GM19025 (cell line): Measurements from ENCODE around the gene LAMC3.
"Not testable (repeated sequence)": the region's sequence is repeated elsewhere in the genome, so short reads cannot be mapped to it uniquely, and the experiment has no call there.

Source experiments
- ATAC-seq: cut with Tn5 transposase; IDR thresholded peaks from one replicate; pipeline ENCODE4 v1.9.1; 2021; ENCODE audit warnings: mild to moderate bottlenecking, low read depth, moderate library complexity; ENCODE audit not compliant: unreplicated experiment

LAMC3 gene

DNA sequence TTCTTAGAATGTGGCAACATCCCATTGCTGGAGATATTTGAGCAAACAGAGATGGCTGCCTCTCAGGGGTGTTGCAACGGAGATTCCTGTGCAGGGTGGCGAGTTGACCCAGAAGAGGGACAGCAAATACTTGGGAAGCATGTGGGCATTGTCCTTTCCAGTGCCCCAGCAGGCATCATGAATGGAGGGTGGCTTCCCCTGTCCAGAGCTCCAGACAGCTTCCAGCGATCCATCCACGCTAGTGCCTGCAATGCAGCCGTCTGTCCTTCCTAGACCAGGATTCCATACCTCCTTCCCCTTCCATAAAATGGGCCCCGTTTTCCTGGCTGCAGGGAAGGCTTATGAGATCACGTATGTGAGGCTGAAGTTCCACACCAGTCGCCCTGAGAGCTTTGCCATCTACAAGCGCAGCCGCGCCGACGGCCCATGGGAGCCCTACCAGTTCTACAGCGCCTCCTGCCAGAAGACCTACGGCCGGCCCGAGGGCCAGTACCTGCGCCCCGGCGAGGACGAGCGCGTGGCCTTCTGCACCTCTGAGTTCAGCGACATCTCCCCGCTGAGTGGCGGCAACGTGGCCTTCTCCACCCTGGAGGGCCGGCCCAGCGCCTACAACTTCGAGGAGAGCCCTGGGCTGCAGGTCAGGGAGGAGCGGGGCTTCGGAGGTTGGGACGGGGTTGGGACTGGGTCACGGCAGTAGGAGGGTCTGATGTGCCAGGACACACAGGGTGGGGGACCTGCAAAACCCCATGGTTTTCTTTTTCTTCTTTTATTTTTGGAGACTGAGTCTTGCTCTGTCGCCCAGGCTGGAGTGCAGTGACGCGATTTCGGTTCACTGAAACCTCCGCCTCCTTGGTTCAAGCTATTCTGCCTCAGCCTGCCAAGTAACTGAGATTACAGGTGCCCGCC, 17.2 kb downstream of the LAMC3 start:
- ATAC-seq = no peak

DNA sequence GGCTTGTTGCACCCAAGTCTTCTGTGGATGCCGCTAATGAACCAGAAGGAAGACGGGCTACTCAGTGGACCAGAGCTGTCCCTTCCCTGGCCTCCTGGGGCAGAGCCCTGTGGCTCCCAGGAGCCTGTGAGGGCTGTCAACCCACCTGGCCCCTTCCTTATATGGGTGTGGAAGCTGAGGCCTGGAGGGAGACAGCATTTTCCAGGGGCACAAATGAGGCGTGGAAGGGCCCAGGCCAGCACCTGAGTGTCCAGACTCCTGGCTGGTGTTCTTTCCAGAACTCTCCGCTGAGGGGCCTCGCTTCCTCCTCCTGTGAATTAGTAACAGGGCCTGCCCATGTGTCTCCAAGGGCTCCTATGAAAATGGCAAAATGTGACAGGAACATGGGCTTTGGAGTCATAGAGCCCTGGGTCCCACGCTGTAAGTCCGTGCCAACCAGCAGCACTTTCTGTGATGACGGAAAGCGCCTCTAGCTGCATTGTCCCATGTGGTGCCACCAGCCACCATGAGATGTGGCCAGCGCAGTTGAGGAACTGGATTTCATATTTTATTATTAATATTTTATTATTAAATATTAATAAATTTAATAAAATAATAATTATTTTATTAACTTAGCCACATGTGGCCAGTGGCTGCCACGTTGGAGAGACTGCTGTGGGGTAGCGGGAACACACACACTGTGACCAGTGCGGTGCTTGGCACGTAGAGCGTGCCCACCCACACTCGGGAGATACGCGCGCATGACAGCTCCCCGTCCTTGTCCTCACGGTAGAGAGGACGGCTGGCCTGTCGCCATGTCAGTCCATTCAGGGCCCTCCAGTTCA, 18.3 kb downstream of the LAMC3 start:
- ATAC-seq = no peak

DNA sequence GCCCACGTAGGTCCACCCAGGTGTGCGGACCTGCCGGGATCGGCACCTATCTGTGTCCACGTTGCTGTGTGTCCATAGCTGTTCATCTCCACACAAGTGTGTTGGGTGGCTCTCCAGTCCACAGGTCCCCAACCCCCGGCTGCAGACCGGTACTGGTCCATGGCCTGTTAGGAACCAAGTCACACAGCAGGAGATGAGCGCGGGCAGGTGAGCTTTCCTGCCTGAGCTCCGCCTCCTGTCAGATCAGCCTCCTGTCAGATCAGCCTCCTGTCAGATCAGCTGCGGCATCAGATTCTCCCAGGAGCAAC, 18.9 kb downstream of the LAMC3 start:
- ATAC-seq = no peak

DNA sequence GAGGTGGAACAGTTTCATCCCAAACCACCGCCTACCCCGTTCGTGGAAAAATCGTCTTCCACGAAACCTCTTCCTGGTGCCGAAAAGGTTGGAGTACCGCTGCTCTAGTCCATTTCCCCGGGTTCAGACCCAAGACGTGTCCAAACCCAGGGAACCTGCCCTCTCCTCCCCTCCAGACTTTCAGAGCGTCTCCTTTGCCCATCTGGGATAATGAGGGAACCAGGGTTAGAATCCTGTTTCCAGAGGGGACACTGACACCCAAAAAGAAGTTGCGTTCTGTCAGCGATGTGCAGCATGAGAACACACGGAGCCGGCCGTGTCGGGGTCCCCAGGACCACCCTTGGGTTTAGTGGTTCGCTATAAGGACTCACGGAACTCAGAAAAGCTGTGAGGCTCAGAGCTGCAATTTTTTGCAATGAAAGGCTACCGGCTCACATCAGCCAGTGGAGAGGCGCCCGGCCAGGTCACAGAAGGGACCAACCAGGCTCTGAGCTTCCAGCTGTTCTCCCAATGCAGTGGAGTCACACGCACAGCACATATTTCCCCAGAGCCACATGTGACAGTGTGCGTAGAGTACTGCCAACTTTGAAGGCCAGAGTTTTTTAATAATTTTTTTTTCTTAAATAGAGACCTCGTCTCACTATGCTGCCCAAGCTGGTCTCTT, 19.4 kb downstream of the LAMC3 start:
- ATAC-seq = no peak

DNA sequence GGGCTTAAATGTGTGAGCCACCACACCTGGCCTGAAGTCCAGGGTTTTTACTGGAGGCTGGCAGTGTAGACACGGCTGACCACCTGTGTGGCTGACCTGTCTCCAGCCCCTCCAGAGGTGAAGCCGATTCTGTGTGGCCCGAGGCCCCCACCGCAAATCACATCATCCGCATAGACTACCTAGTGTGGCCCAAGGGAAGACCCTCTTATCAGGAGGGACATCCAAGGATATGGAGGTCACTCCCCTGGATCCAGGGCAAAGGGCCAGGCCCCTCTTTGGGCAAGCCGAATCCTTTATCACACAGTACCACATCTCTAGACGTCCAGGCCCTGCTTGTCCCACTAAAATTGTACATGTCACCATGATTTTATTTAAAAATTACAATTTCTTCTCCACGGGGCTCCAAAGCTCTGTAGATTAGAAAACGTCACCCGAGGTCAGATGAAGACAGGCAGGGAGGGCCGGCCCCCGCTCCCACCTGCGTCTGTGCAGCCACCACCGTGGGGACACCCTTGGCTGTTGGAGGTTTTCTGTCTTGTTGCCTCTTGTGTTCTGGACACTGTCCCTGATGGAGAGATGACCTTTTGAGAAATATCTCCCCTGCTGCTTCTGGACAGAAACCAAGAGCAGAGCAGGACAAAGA, 20.1 kb downstream of the LAMC3 start:
- no peak for ATAC-seq

DNA sequence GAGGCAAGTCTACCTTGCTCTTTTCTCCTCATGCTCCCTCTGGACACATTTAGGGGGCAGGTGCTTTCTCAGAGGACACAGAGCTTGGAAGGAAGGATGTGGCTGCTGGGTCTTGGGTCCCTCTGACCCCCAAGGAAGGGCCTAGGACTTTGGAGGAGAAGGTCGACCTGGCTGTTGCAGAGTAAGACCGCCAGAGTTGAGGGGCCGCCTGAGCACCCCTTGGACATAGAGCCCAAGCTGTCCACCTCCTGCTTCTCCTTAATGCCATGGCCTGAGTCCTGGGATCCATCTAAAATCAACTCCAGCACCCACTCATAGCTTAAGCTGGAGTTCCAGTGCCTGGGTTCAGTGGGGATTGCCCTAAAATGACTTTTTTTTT, 20.6 kb downstream of the LAMC3 start:
- no peak for ATAC-seq

DNA sequence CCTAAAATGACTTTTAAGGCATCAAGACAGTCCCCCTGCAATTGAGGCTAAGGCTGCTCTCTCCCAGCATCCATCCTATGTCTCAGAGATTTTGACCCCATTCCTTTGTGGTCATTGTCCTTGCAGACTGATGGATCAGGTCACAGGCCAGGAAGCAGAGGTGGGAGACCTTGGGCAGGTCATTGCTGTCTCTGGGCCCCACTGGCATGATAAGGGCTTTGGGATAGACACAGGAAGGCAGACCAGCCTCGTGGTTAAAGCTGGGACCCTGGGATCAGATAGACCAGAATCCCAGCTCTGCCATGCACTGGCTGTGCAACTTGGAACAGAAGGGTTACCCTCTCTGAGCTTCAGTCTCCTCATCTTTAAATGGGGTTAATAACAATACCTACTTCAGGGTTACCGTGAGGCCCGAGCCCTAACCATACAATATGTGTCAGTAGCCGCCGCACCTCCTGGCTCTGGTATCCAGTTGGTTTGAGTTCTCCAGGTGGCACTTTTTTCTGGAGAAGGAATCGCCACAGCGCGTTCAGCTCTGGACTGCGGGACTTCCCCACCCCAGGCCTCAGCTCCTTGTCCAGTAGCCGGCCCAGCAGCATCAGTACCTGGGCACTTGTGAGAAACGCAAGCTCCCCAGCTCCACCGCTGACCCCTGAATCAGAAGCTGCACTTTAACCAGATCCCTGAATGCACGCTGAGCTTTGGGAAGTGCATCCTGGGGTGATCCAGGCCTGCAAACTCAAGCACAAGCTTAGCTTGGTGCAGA, 21.4 kb downstream of the LAMC3 start:
- ATAC-seq = no peak

DNA sequence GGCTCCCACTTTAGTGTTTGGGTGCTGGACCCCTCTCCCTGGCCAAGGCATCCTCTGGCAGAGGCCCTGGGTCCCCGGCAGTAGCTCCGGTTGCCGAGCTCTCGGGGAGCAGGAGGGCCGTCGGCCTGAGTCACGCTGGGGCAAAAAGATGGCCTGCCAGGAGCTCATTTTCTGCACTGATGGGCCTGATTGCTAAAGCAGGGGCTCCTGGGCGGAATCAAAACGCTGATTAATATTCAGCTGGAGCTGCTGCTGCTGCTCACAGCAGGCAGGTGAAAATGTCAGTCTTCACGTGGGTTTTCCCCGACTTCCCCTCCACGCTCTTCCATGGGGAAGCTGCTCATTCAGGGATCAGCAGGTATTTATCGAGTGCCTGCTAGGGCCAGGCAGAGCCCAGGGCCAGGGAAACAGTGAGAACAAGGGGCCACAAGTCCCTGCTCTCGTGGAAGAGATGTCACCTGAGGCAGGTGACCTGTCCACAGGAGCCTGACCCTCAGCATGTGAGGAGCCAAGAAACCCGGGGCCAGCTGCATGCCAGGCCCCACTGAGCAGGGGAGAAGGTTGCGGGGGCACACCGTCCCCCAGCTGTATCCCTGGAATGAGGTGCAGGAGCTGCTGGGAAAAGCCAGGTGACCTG, 22.1 kb downstream of the LAMC3 start:
- ATAC-seq = no peak

DNA sequence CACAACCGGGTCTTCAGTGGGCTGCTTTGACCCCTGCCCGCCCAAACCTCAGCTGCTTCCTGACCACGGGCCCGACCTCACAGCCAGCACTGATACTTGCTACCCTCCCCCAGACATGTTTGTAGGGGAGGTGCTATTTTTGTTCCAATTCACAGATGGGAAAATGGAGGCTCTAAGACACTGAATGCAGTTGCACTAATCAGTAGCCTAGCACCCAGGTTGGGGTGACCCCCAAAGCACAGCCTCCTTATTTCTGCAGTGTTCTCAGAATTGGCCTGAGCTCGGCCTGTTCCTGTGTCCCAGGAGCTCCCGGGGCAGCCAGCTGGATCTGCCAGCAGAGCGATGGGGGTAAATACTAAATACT, 22.6 kb downstream of the LAMC3 start:
- ATAC-seq = no peak

DNA sequence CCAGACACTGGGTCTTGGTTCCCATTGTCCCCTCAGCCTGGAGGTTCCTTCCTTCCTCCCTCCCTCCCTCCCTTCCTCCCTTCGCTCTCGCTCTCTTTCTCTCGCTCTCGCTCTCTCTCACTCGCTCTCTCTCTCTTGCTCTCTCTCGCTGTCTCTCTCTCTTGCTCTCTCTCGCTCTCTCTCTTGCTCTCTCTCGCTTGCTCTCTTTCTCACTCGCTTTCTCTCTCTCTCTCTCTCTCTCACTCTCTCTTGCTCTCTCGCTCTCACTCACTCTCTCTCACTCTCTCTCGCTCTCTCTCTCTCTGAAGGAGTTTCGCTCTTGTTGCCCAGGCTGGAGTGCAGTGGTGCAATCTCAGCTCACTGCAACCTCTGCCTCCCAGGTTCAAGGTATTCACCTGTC, 23.4 kb downstream of the LAMC3 start:
- ATAC-seq = no peak

DNA sequence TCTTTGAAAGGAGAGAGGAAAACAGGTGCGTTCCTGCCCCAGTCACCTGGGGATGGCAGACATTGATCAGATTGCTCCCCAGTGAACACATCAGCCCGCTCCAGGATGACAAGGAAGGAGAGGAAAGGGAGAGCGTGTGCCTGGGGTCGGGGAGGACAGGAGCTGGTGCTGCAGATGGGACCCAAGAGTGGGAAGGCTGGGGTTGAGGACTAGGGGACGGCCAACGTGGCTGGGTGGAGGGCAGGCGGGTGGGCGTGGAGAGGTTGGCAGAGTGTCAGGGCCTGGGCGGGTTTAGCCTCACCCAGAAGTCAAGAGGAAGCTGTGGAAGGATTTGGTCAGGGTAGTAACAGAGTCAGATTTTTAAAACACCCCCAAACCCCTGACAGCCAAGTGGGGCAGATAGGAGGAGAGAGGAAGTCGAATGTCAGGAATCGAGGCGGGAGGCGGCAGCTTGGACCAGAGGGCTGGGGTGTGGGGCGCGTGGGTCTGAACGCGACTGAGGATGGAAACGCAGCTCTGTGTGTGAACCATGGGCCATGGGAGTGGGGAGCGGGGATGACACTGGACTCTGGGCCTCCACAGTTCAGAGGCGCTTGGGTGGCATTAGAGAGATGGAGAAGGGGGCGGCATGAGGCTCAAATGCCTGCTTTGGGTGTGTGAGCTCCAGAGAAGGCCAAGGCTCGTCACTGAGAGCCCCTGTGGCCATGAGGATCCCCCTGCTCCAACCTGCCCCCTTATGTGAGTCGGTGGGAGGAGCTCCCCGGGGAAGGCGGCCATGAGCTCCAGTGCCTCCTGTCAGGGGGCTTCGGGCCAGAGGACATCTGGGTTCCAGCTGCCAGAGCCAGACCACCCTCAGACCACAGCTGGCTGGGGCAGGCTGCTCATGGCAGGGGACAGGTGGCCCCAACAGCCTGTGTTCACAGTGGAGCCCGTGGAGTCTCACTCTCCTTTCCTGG, 24.6 kb downstream of the LAMC3 start:
- no peak for ATAC-seq

DNA sequence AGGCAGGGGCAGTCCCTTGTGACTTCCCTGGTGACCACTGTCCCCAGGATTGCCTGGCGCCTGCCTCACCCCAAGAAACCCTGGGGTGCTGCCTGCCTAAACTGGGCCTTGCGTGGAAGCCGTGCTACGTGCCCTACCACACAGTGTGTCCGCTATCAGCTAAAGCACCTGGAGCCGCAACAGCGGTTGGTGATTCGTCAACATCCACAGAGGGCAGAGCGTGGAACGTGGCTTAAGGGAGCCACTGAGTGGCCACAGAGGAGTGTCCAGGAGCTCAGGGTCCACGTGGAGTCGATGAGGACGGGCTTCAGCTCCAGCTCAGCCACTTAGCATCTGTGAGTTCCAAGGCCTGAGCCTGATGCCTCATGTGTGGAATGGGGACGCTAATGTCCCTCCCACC, 25.3 kb downstream of the LAMC3 start:
- ATAC-seq = no peak

DNA sequence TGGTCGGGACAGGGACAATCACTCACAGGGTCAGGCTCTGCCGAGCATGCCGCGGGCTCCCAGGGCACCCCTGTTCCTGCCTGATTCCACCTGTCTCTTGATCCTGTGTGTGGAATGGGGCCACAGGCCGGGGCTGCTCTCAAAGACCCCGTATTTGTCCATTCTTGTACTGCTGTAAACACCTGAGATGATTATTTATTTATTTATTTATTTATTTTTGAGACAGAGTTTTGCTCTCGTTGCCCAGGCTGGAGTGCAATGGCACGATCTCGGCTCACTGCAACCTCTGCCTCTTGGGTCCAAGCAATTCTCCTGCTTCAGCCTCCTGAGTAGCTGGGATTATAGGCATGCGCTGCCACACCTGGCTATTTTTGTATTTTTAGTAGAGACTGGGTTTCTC, 25.8 kb downstream of the LAMC3 start:
- ATAC-seq = not testable (repeated sequence)

DNA sequence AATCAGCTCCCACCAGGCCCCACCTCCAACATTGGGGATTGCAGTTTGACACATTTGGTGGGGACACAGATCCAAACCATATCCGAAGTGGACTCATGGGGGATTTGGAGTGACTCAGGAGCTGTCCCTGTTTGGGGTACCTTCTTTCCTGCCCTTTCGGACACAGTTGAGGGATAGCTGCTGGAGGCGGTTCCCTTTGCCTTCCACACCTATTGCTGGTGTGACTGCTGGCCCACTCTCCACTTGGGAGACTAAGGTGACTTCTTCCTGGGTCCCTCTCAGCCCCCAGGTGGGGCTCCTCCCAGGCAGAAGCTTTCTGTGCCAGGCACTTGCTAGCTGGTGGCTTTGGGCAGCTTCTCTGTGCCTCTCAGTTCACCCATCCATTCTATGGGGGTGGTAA, 26.6 kb downstream of the LAMC3 start:
- no peak for ATAC-seq

DNA sequence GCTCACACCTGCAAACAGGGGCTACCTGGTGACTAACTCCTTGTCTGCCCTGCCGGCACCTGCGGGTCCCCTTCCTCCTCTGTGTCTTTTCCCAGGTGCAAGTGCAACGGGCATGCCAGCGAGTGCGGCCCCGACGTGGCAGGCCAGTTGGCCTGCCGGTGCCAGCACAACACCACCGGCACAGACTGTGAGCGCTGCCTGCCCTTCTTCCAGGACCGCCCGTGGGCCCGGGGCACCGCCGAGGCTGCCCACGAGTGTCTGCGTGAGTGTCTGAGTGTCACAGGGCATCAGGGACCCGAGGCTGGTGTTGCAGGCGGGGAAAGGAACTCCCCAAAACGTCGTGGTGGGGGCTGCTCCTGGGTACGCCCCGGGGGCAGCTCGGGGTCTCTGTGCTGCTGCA, 27.1 kb downstream of the LAMC3 start:
- ATAC-seq = no peak

DNA sequence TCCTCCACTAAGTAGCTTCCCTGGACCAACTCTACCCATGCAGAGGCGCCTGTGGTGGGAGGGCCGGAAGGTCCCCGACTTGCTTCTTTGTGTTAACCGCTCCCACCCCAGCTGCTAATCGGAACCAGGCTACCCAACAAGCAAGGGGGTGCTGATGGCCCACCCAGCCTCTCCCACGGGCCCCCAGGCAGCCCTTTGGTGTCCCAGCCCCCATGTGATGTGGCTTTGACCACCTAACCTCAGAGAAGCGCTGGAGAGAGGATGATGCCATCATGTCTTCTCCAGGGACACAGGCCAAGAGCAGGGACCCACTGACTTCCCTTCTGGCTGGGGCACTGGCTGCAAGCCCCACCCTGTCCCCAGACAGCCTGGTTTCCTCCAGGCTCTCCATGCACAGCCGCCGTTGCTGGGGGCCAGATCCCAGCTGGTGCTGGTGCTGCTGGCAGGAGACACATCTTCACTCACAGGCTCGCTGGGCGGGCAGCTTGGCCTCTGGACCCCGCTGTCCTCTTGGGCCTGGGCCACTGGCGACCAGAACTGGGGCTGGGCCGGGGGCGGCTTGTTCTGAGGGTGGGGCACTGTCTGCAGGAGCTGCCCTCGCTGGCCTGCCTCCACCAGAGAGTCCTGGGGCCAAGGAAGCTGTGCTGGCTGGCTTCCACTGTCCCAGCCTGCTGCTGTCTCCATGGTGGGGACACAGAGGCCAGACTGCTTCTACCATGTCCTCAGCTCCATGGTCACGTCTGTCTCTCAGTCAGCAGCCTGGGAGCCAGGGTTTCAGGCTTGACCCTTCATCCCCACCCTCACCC, 27.8 kb downstream of the LAMC3 start:
- no peak for ATAC-seq

DNA sequence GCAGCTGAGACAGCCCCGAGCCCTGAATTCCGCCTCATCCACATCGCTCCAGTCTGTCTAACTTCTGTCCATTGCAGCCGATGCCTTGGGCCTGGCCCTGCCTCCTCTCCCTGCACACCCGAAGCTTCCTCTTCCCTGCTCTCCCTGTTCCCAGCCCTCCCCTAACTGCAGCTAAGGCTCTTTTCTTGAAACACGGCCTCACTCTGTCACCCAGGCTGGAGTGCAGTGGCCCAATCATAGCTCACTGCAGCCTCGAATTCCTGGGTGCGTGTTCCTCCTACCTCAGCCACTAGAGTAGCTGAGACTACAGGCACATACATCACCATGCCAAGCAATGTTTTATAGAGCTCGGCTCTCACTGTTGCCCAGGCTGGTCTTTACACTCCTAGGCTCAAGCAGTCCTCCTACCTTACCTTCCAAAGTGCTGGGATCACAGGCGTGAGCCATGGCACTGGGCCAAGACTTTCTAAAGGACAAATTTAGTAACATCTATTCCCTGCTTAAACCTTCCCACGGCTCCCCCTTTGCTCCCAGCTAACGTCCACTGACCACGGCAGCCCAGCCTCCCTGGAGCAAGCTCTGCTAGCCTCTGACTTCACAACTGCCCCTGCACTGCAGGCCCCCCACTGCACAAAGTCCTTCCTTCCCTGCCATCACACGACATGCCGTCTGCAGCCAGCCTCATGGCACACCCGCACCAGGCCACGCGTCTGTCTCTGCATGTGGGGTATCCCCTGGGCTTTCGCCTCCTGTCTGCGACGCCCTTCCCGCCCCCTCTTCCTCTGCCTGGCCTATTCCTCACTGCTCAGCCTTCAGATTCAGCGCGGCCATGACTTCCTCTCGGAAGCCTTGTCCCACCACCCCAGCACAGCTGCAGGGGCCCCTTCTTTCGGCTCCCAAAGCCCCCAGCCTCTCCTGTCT, 28.6 kb downstream of the LAMC3 start:
- no peak for ATAC-seq
